Stimulated activated naive CD4-positive, alpha-beta T cell (primary cell): ENCODE results near the gene KRT72.
A peak's percentile ranks its signal among the peaks of the same experiment; 100 is the strongest.
"Not testable (repeated sequence)": the region's sequence is repeated elsewhere in the genome, so short reads cannot be mapped to it uniquely, and the experiment has no call there.

Experiments
- DNase-seq, 6 experiments: peaks; one replicate each; lab custom pipeline; 2025; lab: John Stamatoyannopoulos, UW

KRT72 gene

GRCh38 chr12:52606581-52607218, 5.4 kb upstream of the KRT72 start:
- DNase-seq = no peak

- DNase-seq = no peak
Observed at GRCh38 chr12:52606096-52606495, 4.8 kb upstream of the KRT72 start.

GRCh38 chr12:52605542-52605941, 4.3 kb upstream of the KRT72 start:
- no peak for DNase-seq

GRCh38 chr12:52604859-52605258, 3.6 kb upstream of the KRT72 start:
- DNase-seq = no peak

- peak; percentile 21 to 72 (median 51) for DNase-seq
Observed at GRCh38 chr12:52603314-52603713, 2.1 kb upstream of the KRT72 start.

GRCh38 chr12:52602552-52602951, 1.3 kb upstream of the KRT72 start:
- DNase-seq = no peak

GRCh38 chr12:52601671-52602070, 408 bp upstream of the KRT72 start:
- DNase-seq = no peak

GRCh38 chr12:52600475-52600874, 788 bp downstream of the KRT72 start:
- DNase-seq = no peak

- DNase-seq = no peak
Observed at GRCh38 chr12:52600071-52600470, 1.2 kb downstream of the KRT72 start.

GRCh38 chr12:52598966-52599365, 2.3 kb downstream of the KRT72 start:
- no peak for DNase-seq

GRCh38 chr12:52594237-52594636, 7.0 kb downstream of the KRT72 start:
- DNase-seq = not testable (repeated sequence)

GRCh38 chr12:52591521-52591920, 9.7 kb downstream of the KRT72 start:
- DNase-seq = no peak

- no peak for DNase-seq
Observed at GRCh38 chr12:52590021-52590420, 11.2 kb downstream of the KRT72 start.

- no peak for DNase-seq
Observed at GRCh38 chr12:52587563-52587962, 13.7 kb downstream of the KRT72 start.

GRCh38 chr12:52585946-52586345, 15.3 kb downstream of the KRT72 start:
- peak; percentile 65 to 95 (median 76) for DNase-seq

GRCh38 chr12:52585066-52585465, 16.2 kb downstream of the KRT72 start:
- no peak for DNase-seq

- no peak for DNase-seq
Observed at GRCh38 chr12:52584156-52584682, 17.0 kb downstream of the KRT72 start.

- peak; percentile 46 to 84 (median 60) for DNase-seq
Observed at GRCh38 chr12:52582971-52583456, 18.2 kb downstream of the KRT72 start.

- no peak for DNase-seq
Observed at GRCh38 chr12:52582486-52582885, 18.8 kb downstream of the KRT72 start.

GRCh38 chr12:52581481-52581880, 19.8 kb downstream of the KRT72 start:
- DNase-seq = no peak

- DNase-seq = no peak
Observed at GRCh38 chr12:52581066-52581465, 20.2 kb downstream of the KRT72 start.

GRCh38 chr12:52580496-52580895, 20.8 kb downstream of the KRT72 start:
- no peak for DNase-seq

GRCh38 chr12:52579468-52580465, 21.5 kb downstream of the KRT72 start:
- peak in 1 of 6 experiments; percentile 10 for DNase-seq
